T-helper 17 cell (primary cell): ENCODE measurements around the gene FGD6. TPM values are rescaled to one million over a fixed set of nuclear protein-coding genes. Genes with fewer than 3 reads are reported as not detected.

Experiments used
- ATAC-seq: fragments of 150-1000 bp; cut with Tn5 transposase; 2 replicates; pipeline ENCODE4 v1.10.0; 2021; ENCODE audit warnings: mild to moderate bottlenecking, moderate library complexity
- DNase-seq, 3 donors: peaks; one replicate each; pipeline versions ENCODE4 v3.0.0 to v3.0.0-alpha.2; 2020 to 2021
- H3K9me3 ChIP-seq: one replicate; pipeline ENCODE4 v1.7.0; 2013; ENCODE audit warnings: low read length, mild to moderate bottlenecking; ENCODE audit not compliant: control insufficient read depth, poor library complexity, severe bottlenecking
- H3K27ac Mint-ChIP-seq: one replicate; pipeline ENCODE4 v1.8.0; 2022; ENCODE audit warnings: mild to moderate bottlenecking, moderate library complexity, mixed read lengths
- H3K27me3 Mint-ChIP-seq: one replicate; pipeline ENCODE4 v1.8.0; 2022; ENCODE audit warnings: mixed read lengths
- H3K36me3 Mint-ChIP-seq: one replicate; pipeline ENCODE4 v1.8.0; 2022; ENCODE audit warnings: low read depth, mixed read lengths
- H3K4me1 Mint-ChIP-seq: one replicate; pipeline ENCODE4 v1.8.0; 2022; ENCODE audit warnings: mild to moderate bottlenecking, mixed read lengths
- H3K4me3 Mint-ChIP-seq: one replicate; pipeline ENCODE4 v1.8.0; 2022; ENCODE audit warnings: mild to moderate bottlenecking, moderate library complexity, mixed read lengths
- total RNA-seq, 4 donors: library from RNA in 2 of 4; stranded (reverse) in 2 of 4; gene quantifications; one replicate each; pipeline ENCODE4 v1.2.3 and lab custom pipeline; 2022 to 2026

FGD6 gene
- total RNA-seq, 2 donors from 2014 or later: 1.2 to 1.3 TPM

DNA sequence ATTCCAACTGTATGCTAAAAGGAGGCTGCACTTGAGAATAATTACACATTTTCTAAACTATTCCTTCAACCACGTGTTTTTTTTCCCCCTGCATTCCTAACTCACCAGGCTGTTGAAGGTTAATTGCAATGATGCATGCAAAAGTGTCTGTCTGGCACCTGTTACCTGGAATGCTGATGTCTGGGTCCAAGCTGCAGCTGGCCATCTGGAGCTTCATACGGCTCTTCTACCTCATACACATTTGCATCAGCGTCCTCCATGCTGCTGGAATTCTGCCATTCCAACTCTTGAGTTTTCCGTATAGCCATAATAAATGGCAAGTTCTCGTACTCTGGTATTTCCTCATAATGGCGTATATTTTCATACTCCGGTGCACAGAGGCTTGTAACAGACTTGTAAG is 8.6 kb downstream of the FGD6 start:
- ATAC-seq: no peak
- Mint-ChIP-seq H3K27me3 (no peaks in the 10 kb centered on the region), H3K36me3 (no peaks in the 10 kb centered on the region), H3K4me1 (no peaks in the 10 kb centered on the region), H3K4me3 (no peak overlapping the region), H3K27ac (no peak overlapping the region)
- no peaks in the 10 kb centered on the region for H3K9me3 ChIP-seq
- DNase-seq: no peak

DNA sequence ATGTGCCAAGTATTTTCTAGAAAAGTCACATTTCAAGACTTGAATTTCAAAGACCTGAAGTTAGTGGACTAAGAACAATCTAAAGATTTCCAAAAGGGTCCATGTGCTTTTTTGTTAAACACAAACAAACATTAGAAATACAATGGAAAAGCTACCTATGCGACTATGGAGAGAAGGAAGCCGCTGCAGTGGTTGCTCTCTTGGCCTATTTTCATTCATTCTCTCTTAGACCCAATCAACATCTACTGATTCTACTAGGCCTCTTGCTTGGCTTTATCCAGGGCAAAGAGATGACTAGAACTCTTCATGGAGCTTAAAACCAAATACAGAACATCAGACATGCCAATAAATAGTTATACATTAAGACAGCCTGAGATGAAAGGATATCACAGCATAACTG is 9.9 kb downstream of the FGD6 start:
- Mint-ChIP-seq H3K36me3 (no peaks in the 10 kb centered on the region), H3K4me1 (no peaks in the 10 kb centered on the region), H3K27ac (no peak overlapping the region), H3K27me3 (no peaks in the 10 kb centered on the region), H3K4me3 (no peak overlapping the region)
- H3K9me3 ChIP-seq: no peaks in the 10 kb centered on the region
- ATAC-seq: no peak
- no peak for DNase-seq

DNA sequence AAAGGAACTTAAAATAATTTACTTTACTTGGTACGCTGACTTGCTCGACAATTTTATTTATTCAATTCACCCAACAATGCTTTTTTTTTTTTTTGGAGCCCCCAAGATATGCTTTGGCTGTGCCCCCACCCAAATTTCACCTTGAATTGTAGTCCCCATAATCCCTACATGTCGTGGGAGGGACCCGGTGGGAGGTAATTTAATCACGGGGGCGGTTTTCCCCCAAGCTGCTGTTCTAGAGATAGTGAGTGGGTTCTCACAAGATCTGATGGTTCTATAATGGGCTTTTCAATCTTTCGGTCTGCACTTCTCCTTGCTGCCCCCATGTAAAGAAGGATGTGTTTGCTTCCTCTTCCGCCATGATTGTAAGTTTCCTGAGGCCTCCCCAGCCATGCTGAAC is 10.4 kb downstream of the FGD6 start:
- DNase-seq (no peak), ATAC-seq (no peak)
- H3K9me3 ChIP-seq: no peaks in the 10 kb centered on the region
- no peaks in the 10 kb centered on the region for H3K27me3 Mint-ChIP-seq
- no peaks in the 10 kb centered on the region for H3K4me1 Mint-ChIP-seq
- H3K27ac Mint-ChIP-seq: no peak overlapping the region
- no peak overlapping the region for H3K4me3 Mint-ChIP-seq
- H3K36me3 Mint-ChIP-seq: no peaks in the 10 kb centered on the region

DNA sequence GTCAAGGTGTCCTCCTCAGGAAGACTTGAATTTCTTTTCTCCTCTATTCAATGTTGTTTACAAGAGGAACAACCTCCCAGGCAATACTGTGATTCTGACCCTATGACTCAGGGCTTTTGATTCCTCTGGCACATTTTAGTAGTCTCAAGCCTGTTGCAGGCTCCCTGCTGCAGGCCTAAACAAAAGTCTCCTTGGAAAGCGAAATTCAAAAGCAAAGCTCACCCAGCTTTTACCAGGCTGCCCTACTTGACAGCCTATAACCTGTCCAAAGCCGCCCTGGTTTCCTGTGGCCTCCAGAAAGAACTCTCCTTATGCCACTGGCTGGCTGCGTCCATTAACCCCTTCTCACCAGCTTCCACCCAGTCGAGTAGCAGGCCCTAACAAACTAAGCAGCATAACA is 11.6 kb downstream of the FGD6 start:
- DNase-seq (no peak), ATAC-seq (no peak)
- Mint-ChIP-seq H3K4me1 (peaks cover 3% of the 10 kb centered on the region), H3K4me3 (no peak overlapping the region), H3K27ac (no peak overlapping the region), H3K27me3 (peaks cover under 1% of the 10 kb centered on the region), H3K36me3 (no peaks in the 10 kb centered on the region)
- no peaks in the 10 kb centered on the region for H3K9me3 ChIP-seq

DNA sequence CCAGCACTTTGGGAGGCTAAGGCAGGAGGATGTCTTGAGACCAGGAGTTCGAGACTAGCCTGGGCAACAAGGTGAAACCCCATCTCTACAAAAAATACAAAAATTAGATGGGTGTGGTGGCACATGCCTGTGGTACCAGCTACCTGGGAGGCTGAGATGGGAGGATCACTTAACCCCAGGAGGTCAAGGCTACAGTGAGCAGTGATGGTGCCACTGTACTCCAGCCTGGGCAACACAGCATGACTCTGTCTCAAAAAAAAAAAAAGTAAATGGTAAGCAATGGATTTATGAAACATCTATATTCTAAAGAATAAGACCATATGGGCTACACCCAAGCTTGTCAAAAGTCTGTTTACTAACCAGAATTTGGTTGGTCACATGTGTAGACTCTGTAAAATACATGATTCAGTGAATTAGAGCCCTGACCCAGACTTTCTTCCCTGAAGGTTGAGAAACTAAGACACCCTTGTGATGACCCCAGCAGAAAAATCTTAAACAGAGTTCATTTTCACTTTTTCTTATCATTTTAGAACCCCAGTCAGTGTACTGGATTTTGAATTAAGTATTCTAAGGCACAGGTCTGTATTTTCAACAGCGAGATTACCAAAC is 12.1 kb downstream of the FGD6 start:
- H3K36me3 Mint-ChIP-seq: no peaks in the 10 kb centered on the region
- no peak overlapping the region for H3K4me3 Mint-ChIP-seq
- H3K4me1 Mint-ChIP-seq: peaks cover 3% of the 10 kb centered on the region
- peaks cover 5% of the 10 kb centered on the region for H3K27me3 Mint-ChIP-seq
- H3K27ac Mint-ChIP-seq: no peak overlapping the region
- no peaks in the 10 kb centered on the region for H3K9me3 ChIP-seq
- no peak for ATAC-seq
- DNase-seq: no peak

DNA sequence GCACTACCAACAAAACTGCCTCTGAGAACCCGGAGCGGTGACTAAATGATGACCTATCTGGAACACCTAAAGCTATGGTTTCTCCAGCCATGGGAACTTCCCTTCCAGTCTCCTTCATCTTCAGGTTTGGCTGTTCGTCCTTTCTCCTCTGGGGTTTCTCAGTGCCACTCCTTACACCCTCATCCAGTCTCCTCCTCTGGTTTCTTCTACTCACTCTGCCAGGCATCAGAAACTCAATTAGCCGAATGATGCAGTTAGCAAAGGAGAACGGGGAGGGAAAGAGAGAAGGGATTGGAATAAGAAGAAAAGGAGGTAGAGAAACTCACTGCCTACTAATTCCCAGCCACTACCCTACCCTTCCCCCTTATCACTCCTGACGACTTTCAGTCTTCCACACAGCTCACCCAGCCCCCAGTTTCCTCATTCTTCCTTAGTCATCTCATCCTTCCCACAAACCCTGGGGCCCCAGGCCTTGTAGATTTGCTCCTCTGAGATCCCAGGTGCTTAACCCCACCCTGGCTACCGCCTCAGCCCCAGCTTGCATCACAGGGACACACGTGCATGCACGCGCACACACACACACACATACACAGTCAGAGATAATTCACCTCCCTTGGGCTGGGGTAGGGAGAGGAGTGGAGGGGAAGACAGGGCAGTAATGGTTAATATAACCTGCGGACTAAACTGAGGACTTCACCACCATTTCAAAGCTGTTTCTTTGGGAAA is 13.0 kb downstream of the FGD6 start:
- no peak for ATAC-seq
- Mint-ChIP-seq H3K36me3 (no peaks in the 10 kb centered on the region), H3K4me1 (peaks cover 3% of the 10 kb centered on the region), H3K27ac (no peak overlapping the region), H3K27me3 (peaks cover 5% of the 10 kb centered on the region), H3K4me3 (no peak overlapping the region)
- no peak for DNase-seq
- no peaks in the 10 kb centered on the region for H3K9me3 ChIP-seq

DNA sequence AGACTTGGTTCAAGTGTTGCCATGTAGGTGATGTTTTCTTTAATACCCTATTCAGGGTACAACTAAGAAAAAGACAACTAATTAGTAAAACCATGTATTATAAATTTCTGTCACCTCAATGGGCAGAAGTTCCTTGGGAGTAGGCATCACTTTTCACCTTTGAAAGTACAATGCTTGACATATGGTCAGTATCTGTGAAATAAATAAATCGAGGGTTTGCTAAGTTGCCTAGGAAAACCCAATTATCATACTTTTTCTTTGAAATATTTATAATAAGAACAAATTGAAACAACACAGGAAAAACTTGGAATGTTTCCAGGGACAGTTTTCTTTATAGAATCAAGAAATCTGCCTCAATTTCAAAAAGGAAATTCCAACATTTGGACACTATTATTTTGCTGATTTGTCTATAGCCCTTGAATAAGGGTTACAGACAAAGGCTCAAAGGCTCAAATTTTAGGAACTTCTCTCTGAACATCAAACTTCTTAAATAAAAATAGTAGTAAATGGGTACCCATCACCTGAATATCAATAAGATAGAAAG is 13.7 kb downstream of the FGD6 start:
- ATAC-seq: no peak
- no peaks in the 10 kb centered on the region for H3K36me3 Mint-ChIP-seq
- no peak for DNase-seq
- H3K9me3 ChIP-seq: no peaks in the 10 kb centered on the region
- peaks cover 5% of the 10 kb centered on the region for H3K27me3 Mint-ChIP-seq
- peaks cover 3% of the 10 kb centered on the region for H3K4me1 Mint-ChIP-seq
- no peak overlapping the region for H3K4me3 Mint-ChIP-seq
- H3K27ac Mint-ChIP-seq: no peak overlapping the region

DNA sequence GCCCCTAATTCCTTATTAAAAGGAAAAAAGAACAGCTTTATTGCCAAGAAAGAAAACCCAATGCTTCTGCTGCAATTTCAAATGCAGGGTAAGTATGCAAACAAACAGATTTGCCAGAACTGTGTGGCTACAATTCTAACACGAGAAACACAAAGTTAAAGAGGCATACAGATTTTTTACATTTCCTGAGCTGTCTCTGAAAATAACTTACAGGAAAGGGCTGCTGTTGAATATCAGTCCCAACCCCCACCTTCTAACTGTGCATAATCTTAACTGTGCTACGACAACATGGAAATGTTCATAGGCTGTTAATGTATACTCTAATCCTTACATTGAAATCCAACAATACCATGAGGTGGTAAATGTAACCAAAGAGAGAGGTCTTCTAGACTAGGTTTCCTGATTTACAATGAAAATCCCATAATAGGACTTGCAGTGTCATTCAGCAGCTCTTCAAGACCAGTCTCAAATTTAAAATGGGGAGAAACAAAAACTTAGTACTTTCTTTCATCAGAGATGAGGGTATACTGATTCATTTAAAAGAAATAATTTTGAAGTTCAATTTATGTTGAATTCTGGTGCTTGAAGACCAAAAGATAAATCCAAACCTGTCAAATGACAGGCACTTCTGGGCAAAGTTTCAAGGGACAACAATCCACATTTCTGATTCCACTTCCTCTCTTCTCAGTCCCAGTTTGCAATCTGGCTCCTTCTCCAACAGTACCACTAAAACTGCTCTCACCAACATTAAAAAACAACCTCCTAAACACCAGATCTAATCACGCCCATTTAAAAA is 14.4 kb downstream of the FGD6 start:
- no peaks in the 10 kb centered on the region for H3K36me3 Mint-ChIP-seq
- peaks cover 3% of the 10 kb centered on the region for H3K4me1 Mint-ChIP-seq
- no peak overlapping the region for H3K4me3 Mint-ChIP-seq
- peaks cover 5% of the 10 kb centered on the region for H3K27me3 Mint-ChIP-seq
- DNase-seq (no peak), ATAC-seq (no peak)
- H3K9me3 ChIP-seq: no peaks in the 10 kb centered on the region
- no peak overlapping the region for H3K27ac Mint-ChIP-seq

DNA sequence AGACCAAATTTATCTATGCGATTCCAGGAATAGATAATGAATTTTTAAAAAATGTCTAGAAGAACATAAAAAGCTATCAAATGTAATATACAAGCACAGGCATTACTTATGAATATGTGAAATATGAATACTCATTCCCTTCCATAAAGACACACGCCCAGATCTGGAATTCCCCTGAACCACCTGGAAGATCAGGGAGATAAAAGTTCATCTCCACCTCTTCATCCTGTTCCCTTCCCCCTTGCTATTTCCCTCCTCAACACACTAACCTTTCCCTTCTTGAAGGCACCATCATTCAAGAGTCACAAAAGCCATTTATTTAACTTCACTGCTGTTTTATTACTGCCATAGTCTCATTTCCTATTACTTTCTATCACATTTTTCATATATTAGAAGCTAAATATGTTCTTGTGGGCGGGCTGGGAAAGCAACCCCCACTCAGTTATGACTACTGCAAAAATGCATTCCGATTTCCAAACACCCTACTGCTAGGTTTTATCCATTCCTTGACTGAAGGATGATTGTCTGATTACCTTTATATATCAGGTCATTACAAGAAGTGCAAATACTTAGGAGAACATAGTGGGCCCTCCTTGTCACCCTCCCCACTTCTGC is 16.1 kb downstream of the FGD6 start:
- DNase-seq (no peak), ATAC-seq (no peak)
- Mint-ChIP-seq H3K27ac (no peak overlapping the region), H3K4me1 (peaks cover 3% of the 10 kb centered on the region), H3K36me3 (no peaks in the 10 kb centered on the region), H3K27me3 (peaks cover 5% of the 10 kb centered on the region), H3K4me3 (no peak overlapping the region)
- no peaks in the 10 kb centered on the region for H3K9me3 ChIP-seq

DNA sequence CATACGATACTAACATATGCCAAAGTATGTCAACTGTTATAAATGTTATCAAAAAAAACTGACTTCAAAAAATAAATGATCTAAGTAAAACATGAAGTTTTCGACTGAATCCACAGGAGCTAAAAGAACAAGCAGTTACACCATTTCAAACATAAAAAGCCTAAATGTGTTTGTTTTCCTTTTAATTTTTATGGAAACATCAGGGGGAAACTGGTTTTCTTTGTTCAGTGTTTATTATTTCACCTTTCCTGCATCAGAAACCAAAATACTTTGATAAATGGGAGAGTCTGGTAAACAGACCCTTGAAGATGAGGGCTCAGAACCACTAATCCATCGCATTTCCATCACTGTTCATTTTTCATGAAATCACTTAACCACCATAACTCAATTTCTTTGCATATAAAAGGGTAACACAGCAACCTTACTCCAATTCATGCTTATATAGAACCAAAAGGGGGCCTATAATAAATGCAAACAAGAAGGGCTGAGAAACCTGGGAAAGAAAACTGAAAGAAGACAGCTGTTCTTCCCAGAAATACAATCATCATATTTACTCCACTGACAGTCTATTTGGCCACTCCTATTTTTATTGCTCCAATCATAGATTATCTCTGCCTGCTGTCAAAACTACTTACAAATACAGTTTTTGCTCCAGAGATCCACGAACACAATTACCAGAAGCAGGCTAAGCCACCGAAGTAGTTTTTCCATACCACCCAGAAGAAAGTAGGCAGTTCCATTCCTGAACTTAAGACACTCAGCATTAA is 17.0 kb downstream of the FGD6 start:
- H3K4me3 Mint-ChIP-seq: no peak overlapping the region
- DNase-seq (no peak), ATAC-seq (no peak)
- no peak overlapping the region for H3K27ac Mint-ChIP-seq
- no peaks in the 10 kb centered on the region for H3K36me3 Mint-ChIP-seq
- peaks cover 5% of the 10 kb centered on the region for H3K27me3 Mint-ChIP-seq
- H3K9me3 ChIP-seq: no peaks in the 10 kb centered on the region
- peaks cover 3% of the 10 kb centered on the region for H3K4me1 Mint-ChIP-seq

DNA sequence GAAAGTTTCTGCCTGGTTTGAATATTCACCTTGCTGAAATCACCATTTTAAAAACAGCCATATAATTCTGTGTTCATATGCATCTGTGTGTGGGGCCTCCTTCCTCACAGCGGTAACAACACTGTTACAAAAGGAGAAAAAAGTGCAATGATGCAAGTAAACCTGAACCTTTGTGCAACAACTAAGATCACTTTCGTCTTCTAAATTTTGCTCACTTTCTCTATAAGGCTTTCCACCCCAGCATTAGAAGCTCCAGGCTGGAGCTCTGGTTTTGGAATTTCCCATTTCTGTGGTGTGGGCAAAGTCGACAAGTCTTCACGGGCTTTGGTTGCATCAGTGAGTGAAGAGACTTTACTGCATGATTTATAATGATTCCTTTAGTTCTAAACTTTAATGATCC is 18.4 kb downstream of the FGD6 start:
- no peaks in the 10 kb centered on the region for H3K9me3 ChIP-seq
- DNase-seq (no peak), ATAC-seq (no peak)
- Mint-ChIP-seq H3K4me3 (no peak overlapping the region), H3K27me3 (peaks cover 5% of the 10 kb centered on the region), H3K4me1 (peaks cover 3% of the 10 kb centered on the region), H3K36me3 (no peaks in the 10 kb centered on the region), H3K27ac (no peak overlapping the region)

DNA sequence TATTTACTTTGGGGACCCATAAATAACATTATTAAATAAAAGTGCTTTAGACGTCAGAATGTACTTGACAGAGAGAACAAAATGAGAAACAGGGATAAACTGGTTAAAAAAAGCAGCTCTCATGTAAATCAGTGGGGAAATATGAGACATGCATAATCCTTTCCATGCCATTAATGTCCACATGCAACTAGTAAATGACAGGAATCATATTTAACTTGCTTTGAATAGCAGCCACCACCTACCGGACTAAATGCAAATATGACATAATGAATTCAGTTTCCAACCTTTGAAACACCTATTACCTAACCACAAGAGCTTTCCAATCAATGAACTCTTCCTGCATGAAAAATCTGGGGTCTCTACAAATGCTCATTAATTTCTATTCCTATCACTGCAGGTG is 19.6 kb downstream of the FGD6 start:
- no peaks in the 10 kb centered on the region for H3K9me3 ChIP-seq
- peaks cover under 1% of the 10 kb centered on the region for H3K36me3 Mint-ChIP-seq
- no peak overlapping the region for H3K27ac Mint-ChIP-seq
- H3K4me3 Mint-ChIP-seq: no peak overlapping the region
- DNase-seq (no peak), ATAC-seq (no peak)
- H3K4me1 Mint-ChIP-seq: peaks cover 3% of the 10 kb centered on the region
- H3K27me3 Mint-ChIP-seq: peaks cover 8% of the 10 kb centered on the region
